ENCODE measurements around the gene ZFAND2B. TPM values are rescaled to one million over a fixed set of nuclear protein-coding genes. Genes with fewer than 3 reads are reported as not detected.
"Not testable (repeated sequence)": the region's sequence is repeated elsewhere in the genome, so short reads cannot be mapped to it uniquely, and the experiment has no call there.

Gene ZFAND2B
- total RNA-seq, 1 donor from 2014 or later = 14.1 TPM

DNA sequence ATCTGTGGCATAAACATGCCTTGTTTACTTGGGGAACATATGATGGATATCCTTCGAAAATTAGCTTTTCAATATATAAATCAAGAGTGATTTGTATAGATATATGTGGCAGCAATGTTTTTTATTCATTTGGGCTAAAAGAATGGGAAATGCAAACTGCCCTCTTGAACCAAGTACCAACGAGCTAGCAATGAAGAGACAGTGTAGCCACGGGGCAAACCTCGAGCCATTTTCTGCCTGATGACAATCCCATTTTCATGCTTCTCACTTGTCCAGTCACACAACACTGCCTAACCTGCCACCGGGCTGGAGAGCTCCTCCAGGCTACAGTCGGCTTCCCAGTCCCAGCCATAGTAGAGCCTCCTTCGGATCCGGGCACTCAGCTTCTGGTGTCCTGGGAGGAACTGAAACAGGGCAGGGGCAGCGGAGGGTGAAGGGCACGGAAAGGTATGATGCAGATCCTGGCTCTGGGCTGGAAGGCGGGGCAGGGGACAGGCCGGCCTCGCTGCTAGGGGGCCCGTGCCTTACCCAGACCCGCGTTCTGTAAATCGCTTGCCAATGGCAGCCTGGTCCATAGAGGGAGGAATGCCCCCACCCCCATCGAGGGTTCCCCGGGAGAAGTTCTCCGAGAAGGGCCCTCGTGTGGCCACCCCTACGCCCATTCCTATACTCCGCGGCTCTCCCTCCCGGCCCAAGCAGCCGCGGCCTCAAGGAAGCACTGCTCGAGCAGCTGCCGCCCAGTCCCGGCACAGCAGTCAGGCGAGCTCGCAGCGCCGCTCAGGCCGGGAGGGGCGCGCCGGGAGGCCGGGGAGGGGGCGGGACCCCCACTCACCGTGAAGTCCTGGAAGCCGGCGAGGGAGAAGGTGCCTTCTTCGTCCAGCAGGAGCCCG is 30.4 kb upstream of the ZFAND2B start:
- DNase-seq = no peak

DNA sequence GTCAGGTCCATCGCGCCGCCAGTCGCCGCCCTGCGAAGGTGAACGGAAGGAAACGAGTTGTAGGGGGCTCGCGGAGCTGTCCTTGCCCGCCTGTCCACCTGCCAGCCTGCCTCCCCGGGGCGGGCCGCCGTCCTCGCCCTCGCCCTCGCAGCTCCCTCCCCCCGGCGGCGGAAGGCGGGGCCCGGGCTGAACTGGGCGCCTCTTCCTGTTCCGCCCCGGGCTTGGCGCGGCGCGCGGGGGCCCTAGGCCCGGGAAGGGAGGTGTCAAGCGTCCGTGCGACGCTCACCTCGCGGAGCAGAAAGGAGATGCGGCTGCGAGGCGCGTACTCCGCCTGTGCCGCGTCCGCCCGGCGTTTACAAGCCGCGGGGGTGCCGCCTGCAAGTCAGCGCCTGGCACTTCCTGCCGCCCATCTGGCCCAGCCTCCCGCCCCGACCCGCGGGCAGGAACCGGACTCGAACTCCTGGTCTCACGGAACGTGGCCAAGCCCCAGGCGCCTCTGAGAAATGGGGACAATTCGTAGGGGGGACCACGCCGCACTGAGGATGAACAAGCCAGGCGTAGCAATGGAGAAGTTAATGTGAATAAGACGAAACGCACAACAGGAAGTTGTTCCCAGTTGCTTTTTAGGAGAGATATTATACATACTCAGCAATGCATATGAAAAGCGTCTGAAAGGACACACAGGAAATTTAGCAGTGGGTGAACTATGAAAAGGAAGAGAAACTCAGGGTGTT is 29.6 kb upstream of the ZFAND2B start, which contains the start of gene CNPPD1:
TSS of gene CNPPD1 (minus strand) at position 108 of the 734 bp plus-strand sequence. CDS start at position 11, 97 bp downstream.
- peak; percentile 64 for DNase-seq

DNA sequence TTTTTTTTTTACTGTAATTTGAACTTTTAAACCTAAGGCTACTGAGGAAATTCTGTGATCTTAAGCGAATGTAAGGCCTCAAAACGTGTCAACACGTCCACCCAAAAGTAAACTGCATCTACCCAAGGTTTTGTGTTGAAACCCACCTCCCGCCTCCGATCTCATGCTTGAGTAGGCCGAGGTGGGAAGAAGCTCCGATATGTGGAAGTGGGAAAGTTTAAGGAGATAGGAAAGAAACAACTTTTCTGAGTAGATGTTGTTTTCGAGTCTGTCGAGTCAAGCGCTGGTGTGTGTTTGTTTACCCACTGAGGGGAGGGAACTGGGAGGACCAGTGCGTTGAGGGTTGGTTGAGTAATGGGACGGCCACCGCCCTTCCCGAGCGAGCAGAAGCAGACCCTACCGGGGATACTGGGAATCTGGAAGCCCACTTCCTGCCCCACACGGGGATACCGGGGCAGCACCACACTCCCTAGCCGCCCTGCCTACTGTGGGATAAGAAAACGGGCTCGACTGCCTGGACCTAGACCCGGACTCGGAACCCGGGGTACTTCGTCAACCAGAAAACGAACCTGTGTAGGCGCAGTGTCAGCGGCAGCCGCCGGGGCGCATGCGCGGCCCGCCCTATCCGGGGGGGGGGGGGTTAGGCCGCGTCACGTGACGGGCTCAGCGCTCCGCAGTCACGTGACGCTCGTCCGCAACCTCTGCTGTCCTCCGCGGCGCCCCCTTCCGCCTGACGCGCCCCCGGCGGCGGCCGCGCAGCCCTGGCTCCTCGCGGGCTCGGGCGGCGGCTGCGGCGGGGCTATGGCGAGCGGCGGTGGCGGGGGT is 28.8 kb upstream of the ZFAND2B start, which contains the start of gene RETREG2:
TSS of gene RETREG2 (plus strand) at position 724 of the 825 bp plus-strand sequence. CDS start at position 802, 78 bp downstream.
- peak; percentile 81 for DNase-seq

DNA sequence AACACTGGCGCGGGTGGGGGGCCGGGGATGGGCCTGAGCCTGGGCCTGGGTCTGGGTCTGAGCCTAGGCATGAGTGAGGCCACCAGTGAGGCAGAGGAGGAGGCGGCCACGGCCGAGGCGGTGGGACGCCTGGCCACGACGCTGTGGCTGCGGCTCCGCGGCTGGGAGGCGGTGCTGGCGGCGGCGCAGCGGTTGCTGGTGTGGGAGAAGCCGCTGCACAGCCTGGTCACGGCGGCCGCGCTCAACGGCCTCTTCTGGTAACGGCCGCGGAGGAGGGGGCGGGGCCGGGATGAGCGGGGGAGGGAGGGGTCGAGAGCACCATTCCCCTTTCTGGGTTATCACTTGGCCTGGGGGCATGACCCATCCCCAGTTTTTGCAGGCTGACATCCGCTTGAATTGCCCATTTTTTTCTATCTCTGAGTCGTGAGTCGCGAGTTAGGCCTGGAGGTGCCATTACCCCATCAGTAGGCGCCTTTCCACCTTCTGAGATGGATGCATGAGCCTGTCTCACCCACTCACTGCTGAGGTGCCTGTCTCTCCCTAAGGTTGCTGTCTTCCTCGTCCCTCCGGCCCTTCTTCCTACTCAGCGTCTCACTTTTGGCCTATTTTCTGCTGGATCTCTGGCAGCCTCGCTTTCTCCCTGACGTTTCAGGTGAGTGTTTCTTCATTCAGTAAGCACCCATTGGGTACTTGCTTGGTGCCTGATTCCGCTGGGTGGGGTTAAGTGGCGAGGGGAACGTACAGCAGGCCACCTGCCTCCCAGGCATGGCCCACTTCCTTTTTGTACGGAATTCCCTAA is 28.0 kb upstream of the ZFAND2B start:
- DNase-seq = no peak

DNA sequence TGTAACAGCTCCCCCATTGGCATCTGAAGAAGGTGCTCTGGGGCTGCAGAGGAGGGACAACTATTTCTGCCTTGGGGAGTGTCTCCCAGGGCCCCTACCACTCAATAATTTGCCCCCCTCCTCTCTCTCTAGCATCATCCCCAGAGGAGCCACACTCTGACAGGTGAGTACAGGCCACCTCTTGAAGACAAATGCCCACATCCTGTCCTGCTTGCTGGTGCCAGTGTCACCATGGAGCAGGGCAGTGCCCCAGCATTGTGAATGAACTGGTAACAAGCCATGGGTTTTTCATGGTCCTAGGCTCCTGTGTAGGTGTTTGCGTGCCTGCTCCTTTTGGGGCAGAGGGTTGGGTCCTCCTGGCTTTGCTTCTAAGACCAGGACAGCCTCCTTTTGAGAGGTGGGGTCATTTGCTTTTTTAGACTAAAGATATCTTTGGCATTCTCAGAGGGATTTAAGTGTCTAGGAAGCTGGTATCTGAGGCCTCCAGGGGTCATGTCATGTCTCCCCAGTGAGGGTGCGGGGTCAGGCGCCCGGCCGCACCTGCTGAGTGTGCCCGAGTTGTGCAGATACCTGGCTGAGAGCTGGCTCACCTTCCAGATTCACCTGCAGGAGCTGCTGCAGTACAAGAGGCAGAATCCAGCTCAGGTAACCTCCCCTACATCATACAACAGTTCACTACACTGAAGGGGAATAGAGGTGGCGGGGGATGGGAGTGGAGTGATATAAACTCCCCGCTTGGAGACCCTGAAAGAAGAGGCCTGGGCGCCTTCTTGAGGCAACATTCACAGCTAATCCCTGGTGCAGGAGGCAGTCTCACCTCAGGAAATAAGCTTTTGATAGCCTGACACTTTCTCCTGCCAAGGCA is 26.7 kb upstream of the ZFAND2B start:
- no peak for DNase-seq

DNA sequence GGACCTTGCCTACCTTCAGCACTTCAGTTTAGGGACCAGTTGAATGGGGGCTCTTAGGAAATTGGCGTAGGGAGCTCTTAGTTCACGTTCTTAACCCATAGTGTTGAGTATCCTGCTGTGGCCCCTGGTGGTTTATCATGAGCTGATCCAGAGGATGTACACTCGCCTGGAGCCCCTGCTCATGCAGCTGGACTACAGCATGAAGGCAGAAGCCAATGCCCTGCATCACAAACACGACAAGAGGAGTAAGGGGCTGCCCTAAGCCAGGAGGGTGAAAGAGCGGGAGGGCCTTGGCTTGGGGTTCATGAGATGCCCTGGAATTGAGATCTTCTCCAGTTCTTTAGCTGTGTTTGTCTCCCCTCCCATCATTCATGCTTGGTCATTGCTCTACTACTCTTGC is 25.6 kb upstream of the ZFAND2B start:
- no peak for DNase-seq

DNA sequence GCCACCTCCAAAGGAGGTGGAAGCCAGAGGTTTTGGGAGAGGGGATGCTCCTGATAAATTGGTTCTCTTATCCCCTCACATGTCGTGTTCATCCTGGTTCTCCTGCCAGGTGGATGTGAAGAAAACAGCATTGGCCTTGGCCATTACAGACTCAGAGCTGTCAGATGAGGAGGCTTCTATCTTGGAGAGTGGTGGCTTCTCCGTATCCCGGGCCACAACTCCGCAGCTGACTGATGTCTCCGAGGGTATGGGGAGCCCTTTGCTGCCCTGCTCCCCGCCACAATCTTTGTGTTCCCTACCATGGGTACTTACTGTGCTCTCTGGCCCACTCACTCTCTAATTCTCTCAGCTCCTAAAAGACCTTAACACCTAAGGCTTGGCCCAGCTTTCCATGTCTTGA is 25.1 kb upstream of the ZFAND2B start:
- no peak for DNase-seq

DNA sequence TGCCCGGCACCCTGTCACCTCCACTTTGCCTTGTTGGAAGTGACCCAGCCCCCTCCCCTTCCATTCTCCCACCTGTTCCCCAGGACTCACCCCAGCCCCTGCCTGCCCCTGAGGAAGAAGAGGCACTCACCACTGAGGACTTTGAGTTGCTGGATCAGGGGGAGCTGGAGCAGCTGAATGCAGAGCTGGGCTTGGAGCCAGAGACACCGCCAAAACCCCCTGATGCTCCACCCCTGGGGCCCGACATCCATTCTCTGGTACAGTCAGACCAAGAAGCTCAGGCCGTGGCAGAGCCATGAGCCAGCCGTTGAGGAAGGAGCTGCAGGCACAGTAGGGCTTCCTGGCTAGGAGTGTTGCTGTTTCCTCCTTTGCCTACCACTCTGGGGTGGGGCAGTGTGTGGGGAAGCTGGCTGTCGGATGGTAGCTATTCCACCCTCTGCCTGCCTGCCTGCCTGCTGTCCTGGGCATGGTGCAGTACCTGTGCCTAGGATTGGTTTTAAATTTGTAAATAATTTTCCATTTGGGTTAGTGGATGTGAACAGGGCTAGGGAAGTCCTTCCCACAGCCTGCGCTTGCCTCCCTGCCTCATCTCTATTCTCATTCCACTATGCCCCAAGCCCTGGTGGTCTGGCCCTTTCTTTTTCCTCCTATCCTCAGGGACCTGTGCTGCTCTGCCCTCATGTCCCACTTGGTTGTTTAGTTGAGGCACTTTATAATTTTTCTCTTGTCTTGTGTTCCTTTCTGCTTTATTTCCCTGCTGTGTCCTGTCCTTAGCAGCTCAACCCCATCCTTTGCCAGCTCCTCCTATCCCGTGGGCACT is 24.0 kb upstream of the ZFAND2B start:
- no peak for DNase-seq

DNA sequence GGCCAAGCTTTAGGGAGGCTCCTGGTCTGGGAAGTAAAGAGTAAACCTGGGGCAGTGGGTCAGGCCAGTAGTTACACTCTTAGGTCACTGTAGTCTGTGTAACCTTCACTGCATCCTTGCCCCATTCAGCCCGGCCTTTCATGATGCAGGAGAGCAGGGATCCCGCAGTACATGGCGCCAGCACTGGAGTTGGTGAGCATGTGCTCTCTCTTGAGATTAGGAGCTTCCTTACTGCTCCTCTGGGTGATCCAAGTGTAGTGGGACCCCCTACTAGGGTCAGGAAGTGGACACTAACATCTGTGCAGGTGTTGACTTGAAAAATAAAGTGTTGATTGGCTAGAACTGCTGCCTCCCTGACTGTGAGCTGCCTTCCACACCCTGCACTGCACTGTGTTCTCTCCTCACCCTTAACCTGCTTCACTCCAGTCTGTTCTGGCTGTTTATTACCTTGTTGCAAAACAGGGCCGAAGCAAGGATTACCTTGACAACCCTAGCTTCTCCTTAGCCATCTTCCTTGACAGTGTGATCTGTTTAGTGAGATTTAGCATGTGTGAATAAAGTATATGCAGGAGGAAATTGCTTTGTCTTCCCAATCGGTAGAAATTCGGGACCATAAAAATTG is 23.3 kb upstream of the ZFAND2B start:
- DNase-seq = no peak

DNA sequence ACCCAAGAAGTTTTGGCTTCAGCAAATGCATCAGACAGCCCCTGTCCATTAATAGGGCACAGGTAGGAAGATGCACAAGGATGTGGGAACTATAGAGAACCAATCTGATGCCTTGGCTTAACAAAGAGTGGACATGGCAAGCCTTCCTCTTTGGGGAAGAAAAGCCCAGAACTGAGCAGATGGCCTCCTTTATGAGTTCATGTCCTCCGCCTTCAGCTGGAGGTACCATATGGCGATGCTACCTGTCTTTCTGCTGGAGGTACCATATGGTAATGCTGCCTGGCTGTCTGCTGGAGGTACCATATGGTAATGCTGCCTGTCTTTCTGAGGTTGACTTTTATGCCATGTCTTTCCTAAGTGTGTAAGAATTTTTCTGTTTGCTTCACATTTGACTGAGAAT is 22.5 kb upstream of the ZFAND2B start:
- no peak for DNase-seq

DNA sequence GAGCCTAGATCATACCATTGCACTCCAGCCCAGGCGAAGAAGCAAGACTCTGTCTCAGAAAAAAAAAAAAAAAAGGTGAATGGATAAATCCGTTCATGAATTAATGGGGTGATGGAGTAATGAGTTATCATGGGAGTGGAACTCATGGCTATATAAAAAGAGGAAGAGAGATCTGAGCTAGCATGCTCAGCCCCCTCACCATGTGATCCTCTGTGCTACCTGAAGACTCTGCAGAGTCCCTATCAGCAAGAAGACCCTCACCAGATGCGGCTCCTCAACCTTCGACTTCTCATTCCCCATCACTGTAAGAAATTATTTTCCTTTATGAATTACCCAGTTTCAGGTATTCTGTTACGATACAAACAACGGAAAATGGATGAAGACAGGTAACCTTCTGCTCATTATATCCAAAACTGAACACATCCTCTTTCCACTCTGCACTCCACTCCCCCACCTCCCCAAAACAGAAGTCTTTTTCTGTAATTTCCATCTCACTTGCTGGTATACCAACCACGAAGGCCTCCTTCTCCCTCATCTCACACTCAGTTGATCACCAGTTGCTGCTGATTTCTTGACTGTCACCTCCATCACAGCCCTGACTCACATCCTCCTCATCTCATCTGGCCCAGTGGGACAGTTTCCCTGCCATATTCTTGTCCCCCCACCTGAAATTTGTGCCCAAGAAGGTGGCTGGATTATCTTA is 19.7 kb upstream of the ZFAND2B start:
- DNase-seq = no peak

DNA sequence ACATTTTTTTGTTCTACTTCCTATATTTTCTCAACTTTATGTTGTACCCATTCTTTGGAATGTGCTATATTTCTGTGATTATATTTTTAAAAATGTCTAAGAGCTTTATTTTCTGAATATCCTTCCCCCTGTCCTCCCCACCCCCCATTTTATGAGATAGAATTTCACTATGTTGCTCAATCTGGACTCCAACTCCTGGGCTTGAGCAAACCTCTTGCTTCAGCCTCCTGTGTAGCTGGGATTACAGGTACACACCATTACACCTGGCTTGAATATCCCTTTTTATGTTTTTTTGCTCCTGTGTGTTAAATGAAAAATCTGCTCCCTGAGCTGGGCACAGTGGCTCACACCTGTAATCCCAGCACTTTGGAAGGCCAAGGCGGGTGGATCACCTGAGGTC is 9.2 kb upstream of the ZFAND2B start:
- no peak for DNase-seq

DNA sequence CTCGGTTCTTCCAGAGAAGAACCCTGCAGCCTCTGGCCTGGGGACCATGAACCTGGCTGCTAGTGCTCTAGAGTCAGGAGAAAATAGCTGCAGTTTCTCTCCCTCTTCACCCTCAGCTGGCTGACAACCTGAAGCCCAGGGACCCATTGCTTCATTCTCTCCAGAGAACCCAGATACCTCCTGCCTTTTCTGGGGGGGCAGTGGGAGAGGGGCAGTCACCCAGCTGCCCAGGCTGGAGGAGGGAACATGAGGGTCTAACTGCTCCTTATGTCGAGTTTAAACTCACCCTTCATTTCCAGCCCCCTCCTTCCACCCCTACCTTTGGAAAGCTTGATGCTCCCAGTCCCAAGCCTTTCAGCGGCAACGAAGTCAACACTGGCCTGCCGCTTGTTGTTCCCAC is 7.6 kb upstream of the ZFAND2B start:
- DNase-seq = no peak

DNA sequence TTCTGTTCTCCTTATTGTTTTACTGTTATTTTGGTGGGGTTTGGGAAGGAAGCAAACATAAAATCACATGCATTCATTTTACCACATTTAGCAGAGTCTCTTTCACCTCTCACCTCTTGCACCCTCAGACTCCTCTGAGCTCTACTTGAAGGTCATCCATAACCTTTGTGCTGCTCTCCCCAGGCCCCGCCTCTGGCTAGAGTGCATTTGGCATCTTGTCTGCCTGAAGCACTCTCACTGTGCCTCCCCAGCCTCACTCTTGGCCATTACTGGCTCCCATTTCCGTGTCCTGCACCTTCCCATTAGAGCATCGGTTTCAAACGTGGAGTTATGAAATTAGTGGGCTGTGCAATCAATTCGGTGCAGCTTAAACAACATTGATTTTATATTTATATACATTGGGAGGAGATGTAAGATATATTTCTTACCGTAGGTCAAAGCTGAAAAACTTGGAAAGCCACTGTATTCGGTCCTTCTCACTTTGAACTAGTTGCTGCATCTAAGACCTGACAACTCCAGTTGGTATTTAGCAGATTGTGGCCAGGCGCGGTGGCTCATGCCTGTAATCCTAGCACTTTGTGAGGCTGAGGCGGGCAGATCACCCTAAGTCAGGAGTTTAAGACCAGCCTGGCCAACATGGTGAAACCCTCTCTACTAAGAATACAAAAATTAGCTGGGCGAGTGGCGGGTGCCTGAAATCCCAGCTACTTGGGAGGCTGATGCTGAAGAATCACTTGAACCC is 6.9 kb upstream of the ZFAND2B start:
- no peak for DNase-seq

DNA sequence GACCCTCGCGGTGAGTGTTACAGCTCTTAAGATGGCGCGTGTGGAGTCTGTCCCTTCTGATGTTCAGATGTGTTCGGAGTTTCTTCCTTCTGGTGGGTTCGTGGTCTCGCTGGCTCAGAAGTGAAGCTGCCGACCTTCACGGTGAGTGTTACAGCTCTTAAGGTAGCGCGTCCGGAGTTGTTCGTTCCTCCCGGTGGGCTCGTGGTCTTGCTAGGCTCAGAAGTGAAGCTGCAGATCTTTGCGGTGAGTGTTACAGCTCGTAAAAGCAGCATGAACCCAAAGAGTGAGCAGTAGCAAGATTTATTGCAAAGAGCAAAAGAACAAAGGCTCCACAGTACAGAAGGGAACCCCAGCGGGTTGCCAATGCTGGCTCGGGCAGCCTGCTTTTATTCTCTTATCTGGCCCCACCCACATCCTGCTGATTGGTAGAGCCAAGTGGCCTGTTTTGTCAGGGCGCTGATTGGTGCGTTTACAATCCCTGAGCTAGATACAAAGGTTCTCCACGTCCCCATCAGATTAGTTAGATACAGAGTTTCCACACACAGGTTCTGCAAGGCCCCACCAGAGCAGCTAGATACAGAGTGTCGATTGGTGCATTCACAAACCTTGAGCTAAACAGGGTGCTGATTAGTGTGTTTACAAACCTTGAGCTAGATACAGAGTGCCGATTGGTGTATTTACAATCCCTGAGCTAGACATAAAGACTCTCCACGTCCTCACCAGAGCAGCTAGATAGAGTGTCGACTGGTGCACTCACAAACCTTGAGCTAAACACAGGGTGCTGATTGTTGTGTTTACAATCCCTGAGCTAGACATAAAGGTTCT is 5.9 kb upstream of the ZFAND2B start:
- DNase-seq = not testable (repeated sequence)

DNA sequence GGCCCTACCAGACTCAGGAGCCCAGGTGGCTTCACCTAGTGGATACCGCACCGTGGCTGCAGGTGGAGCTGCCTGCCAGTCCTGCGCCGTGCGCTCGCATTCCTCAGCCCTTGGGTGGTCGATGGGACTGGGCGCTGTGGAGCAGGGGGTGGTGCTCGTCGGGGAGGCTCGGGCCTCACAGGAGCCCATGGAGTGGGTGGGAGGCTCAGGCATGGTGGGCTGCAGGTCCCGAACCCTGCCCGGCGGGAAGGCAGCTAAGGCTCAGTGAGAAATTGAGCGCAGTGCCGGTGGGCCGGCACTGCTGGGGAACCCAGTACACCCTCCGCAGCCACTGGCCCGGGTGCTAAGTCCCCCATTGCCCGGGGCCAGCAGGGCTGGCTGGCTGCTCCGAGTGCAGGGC is 5.3 kb upstream of the ZFAND2B start:
- not testable (repeated sequence) for DNase-seq

Measured in skin of body (tissue), 2 donors.